GM21381 (cell line): ENCODE results near the gene OGFOD1.

Experiments used
- ATAC-seq: cut with Tn5 transposase; IDR thresholded peaks from one replicate; pipeline ENCODE4 v1.9.1; 2021; ENCODE audit warnings: mild to moderate bottlenecking, moderate library complexity; ENCODE audit not compliant: unreplicated experiment

The OGFOD1 gene

GRCh38 chr16:56450986-56451752 is at the start of gene OGFOD1, which contains the start of gene NUDT21:
OGFOD1 (plus strand) TSS chr16:56451554; CDS start chr16:56451613, 59 bp downstream.
NUDT21 (minus strand) TSS chr16:56451332; CDS start chr16:56451202, 130 bp downstream.
- peak; percentile 98 for ATAC-seq

- no peak for ATAC-seq
These were observed 45.2 kb upstream of the OGFOD1 start for GRCh38 chr16:56405977-56406672.

DNA sequence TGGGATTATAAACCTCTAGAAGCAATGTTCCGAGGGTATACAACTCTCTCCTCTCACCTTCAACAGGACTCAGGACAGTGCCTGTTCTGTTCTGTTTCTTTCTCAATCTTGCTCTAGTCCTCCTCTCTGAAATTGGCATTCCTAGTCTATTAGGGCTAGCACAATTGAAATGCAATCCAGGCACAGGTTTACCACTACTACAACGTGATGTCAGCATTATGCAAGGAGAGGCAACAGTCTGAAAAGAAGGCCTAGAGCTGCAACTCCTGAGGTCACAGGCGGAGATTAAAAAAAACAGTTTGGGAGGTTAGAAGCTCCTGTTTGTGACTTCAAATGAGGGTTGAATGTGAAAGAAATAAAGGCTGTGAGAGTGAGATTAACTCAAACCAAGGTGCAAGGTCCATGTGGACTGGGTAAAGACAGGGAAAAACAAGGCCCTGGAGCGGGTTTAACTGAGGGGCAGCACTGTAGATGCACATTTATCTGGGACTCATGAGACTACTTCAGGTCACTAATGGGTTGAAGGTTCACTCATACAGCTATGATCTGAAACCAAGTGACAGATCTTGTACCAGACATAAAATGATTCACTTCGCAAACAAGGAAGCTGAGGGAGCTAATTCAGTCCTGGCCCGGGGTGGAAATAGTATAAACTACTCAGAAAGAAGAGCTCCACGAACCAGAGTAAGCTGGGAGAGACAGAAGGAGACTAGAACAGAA is 42.8 kb upstream of the OGFOD1 start:
- no peak for ATAC-seq

DNA sequence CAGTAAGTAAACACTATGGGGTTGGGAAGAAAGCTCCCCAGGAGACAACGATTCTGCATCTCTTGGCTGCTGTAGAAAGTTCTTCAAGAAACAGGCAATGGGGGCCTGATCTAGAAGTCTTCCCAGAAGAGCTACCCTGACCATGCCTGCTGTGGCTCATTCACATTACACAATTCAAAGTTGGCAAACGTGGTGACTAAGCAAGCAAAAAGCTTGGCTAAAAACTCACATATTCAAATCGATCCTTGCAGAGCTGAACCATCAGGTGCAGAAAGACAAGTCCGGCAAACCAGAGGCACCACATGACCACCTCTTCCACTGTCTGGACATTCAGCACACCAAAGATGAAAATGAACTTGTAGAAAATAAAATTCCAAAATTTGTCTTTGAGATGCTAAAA is 42.2 kb upstream of the OGFOD1 start:
- no peak for ATAC-seq

DNA sequence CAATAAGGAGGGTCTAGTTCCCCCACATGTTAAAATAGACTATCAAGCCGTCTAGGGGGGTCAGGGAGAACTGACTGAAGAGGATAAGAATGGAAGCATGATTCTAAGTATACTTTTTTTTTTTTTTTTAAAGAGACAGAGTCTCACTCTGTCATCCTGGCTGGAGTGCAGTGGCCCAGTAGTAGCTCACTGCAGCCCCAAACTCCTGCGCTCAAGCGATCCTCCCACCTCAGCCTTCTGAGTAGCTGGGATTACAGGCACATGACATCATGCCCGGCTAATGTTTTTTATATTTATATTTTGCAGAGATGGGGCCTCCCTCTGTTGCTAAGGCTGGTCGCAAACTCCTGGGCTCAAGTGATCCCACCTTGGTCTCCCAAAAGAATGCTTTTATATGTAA is 40.2 kb upstream of the OGFOD1 start:
- no peak for ATAC-seq

- ATAC-seq, result no peak
These were observed 39.7 kb upstream of the OGFOD1 start for GRCh38 chr16:56411624-56412023.

DNA sequence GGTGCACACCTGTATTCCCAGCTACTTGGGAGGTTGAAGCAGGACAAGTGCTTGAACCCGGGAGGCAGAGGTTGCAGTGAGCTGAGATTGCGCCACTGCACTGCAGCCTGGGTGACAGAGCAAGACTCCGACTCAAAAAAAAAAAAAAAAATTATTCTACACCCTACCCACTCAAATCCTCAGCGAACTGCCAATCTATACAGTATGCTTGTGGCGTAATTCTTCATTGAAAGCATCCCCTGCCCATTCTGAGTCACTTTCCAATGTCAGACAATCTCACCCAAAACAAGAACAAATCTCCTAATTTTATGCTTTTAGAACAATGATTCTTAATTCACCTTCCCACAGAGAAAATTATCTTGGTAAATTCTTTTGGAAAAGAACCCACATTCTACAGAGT is 38.0 kb upstream of the OGFOD1 start:
- no peak for ATAC-seq

- no peak for ATAC-seq
These were observed 37.0 kb upstream of the OGFOD1 start for GRCh38 chr16:56414366-56414765.

GRCh38 chr16:56415875-56416274 is 35.5 kb upstream of the OGFOD1 start:
- ATAC-seq, result no peak

- ATAC-seq, result no peak
These were observed 34.2 kb upstream of the OGFOD1 start for GRCh38 chr16:56417138-56417537.

DNA sequence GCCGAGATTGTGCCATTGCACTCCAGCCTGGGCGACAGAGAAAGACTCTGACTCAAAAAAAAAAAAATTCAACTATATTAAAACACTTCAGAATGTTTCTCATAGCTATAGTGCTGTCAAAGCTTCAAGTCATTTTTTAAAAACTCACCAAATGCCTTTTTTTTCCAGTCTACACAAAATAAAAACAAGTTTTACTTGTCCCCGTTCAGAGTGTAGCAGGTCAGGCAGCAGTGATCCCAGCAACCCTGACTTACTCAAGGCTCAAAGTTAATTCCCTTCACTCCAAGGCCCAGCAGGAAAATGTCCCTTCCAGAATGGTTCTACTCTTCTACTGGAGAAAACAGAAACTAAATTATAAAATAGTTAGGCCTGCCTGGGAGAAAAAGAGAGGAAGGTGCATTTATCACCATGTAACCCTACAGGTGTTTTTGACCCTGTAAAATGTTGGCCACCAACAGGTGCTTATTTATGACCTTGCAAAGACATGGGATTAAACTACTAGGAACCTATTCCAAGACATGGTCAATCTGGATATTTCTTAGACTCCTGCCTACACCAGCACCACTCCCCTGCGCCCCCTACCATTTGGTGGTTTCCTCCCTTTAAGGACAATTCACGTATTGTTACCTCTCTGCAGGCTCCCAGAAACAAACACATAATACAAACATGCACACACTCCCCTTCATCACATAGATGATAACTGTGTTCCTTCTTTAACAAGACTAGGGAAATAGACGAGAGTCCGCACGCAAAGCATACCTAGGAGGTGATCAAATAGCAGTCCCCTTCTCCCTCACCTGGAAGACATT is 31.4 kb upstream of the OGFOD1 start:
- ATAC-seq, result no peak

DNA sequence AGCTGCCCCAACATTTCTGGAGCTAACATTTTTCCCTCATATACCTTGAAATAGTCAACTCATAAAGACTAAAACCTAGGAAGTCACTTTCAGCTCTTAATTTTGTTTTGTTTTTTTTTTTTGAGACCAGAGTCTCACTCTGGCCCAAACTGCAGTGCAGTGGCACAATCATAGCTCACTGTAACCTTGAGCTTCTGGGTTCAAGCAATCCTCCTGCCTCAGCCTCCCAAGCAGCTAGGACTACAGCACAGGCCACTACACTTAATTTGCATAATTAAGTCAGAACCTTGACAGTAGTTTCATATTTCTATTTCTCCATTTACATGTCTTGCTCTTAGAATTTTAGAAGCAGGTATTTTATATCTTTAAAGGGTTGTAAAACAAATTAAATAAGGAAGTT is 30.7 kb upstream of the OGFOD1 start:
- ATAC-seq, result no peak

DNA sequence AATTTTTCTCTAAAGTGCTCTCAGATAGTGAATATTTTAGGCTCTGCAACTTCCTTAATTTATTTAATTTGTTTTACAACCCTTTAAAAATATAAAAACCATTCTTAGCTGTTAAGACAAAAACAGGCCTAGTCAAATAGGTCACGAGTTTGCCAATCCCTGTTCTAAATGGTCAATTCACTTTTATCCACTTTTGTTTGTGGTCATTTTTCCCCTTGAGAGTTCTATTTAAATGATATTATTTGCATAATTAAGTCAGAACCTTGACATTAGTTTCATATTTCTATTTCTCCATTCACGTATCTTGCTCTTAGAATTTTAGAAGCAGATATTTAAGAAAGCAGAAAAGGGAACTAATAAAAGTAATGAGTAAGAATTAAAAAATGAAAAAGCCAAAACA is 30.0 kb upstream of the OGFOD1 start:
- no peak for ATAC-seq

DNA sequence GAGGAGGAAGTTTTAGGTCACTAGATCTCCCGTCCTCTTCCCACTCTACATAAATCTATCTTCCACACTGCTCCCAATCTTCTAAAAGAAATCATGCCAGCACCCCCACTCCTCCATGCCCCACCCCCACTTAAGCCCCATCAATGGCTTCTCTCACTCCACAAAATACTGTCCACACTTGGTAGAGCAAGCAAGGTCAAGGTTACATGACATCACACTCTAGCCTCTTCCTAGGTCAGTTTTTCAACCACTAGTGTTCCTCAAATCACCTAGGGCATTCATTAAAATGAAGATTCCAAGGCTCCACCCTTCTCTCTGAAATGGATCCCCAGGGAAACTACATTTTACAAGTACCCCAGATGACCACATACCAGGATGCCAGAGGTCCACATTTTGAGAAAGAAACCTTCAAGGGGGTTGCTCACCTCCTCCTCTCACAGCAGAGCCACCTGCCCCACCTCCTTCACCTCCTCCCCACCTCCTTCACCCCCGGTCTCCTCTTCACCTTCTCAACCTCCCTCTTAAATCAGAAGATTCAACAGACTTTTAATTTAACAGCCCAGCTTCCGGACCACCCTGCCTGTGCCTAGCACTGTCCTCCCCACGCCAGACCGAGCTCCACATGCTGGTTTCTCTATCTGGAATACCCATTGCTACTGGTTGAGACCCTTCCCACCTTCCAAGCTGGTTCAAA is 29.2 kb upstream of the OGFOD1 start:
- ATAC-seq, result no peak

- ATAC-seq, result no peak
These were observed 28.4 kb upstream of the OGFOD1 start for GRCh38 chr16:56422896-56423441.

GRCh38 chr16:56423584-56424403 is 27.6 kb upstream of the OGFOD1 start:
- ATAC-seq, result no peak

DNA sequence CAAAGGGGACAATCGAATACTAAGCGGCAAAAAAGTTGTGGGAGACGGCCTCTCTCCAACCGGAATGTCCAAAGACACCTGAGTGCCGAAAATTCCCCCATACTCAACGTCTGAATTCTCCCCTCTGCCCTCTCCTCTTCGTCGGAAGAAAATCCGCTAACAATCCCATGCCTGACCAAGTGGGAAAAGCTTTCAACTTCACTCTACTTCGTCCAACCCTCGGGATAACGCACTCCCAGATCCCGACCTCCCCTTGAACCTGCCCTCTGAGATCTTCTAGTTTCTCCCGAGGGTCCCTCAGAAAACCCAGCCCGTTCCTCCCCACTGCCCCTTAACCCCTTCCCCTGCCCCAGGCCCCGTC is 27.0 kb upstream of the OGFOD1 start:
- no peak for ATAC-seq

GRCh38 chr16:56424791-56425438 is 26.4 kb upstream of the OGFOD1 start:
- ATAC-seq, result peak; percentile 34

DNA sequence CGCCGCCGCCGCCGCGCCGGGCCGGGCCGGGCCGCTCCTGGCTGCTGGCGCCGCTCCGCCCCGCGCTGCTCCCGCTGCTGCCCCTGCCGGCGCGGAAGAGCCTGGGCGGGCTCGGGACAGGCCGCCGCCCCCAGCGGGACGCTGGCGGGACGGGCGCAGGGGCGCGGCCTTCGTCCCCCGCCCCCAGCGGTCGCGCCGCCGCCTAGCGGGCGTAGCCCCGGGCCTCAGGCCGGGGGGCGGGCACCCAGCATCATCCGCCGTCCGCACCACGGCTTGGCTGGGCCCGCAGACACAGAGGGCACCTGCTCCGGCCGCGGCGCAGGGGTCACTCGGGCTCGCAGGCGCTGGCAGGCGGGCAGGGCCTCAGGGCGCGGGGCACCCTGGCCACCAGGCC is 25.9 kb upstream of the OGFOD1 start, which contains the start of gene AMFR:
Gene AMFR (minus strand): TSS at position 107 of the 394 bp plus-strand sequence. CDS start 218 bp downstream, outside the sequence.
- peak; percentile 84 for ATAC-seq
